ENCODE results near the gene THY1. TPM values are rescaled to one million over a fixed set of nuclear protein-coding genes. Genes with fewer than 3 reads are reported as not detected.

The THY1 gene
- total and polyA plus RNA-seq, 9 of the 15 experiments (the other 6 are each of a cell fraction or from before 2014, with no cell fraction given): 0.07 to 0.40 (median 0.16) TPM; not detected in 5

- peak in 1 of 3 experiments; percentile 6; a peak in 1 of 6 replicates for TF ChIP-seq CTCF (IDR thresholded peaks at IDR 0.05 in 2 of 3, conservative IDR thresholded peaks at IDR 0.05 in 1 of 3; ENCODE audit: insufficient read depth in 2 of 3, low read depth in 1 of 3, low read length in 3 of 3)
Observed at GRCh38 chr11:119371778-119372182, 51.2 kb downstream of the THY1 start (continued).

- no peaks in the 10 kb centered on the region for H3K27me3 ChIP-seq (ENCODE audit: control insufficient read depth in 2 of 2, insufficient read depth in 2 of 2, low read length in 2 of 2)
- POLR2A ChIA-PET: interaction anchor here (0.5 to 1.0 kb wide), 4 partner anchors 9 to 38 kb away, joined by 3 read pairs; no protein-coding TSS in a partner anchor
- in situ Hi-C loops (cut with MboI) (no loop called here), intact Hi-C loops (cut with micrococcal nuclease) (loop anchor here (5.0 kb wide), 1 partner anchor 34 kb away; no protein-coding TSS in a partner anchor)
- peaks cover 3% of the 10 kb centered on the region; the same call in 1 of the 3 replicates for H3K79me2 ChIP-seq (ENCODE audit: control insufficient read depth, insufficient read depth, low read length)
- H3K9me3 ChIP-seq (replicated peaks; ENCODE audit: control insufficient read depth, insufficient read depth, low read depth, low read length): no peaks in the 10 kb centered on the region
- no peak overlapping the region for H2AFZ ChIP-seq (ENCODE audit: low read depth, low read length)
- H3K9ac ChIP-seq (ENCODE audit: insufficient read depth in 1 of 2, low read depth in 2 of 2, low read length in 2 of 2): peak overlapping the region in 1 of 2 experiments; percentile 79; a peak in 1 of 4 replicates
- peaks cover 58 to 68% of the 10 kb centered on the region in 2 experiments for H3K4me1 ChIP-seq (replicated peaks in 1 of 2; ENCODE audit: control insufficient read depth in 2 of 2, insufficient read depth in 2 of 2, low read length in 2 of 2)
- FAIRE-seq (no peak), ATAC-seq (no peak), DNase-seq (ENCODE audit: extremely low read depth in 1 of 4, low spot score in 3 of 4) (no peak)
- BruUV-seq (replicated peaks): no TSS peak
- CTCF ChIA-PET (ENCODE audit: low intra/inter-chr PET ratio): interaction anchor here (5.9 kb wide), 1 partner anchor 15 kb away, joined by 41 read pairs; no protein-coding TSS in a partner anchor
- H3K4me3 ChIP-seq: no peak overlapping the region
- peaks cover 5% of the 10 kb centered on the region; the same call in 1 of the 2 replicates for H4K20me1 ChIP-seq (replicated peaks; ENCODE audit: control insufficient read depth, insufficient read depth, low read length)
- no peaks in the 10 kb centered on the region for H3K9me1 ChIP-seq (ENCODE audit: control insufficient read depth, insufficient read depth, low read length)
- H3K36me3 ChIP-seq (ENCODE audit: control insufficient read depth, insufficient read depth, low read length): peaks cover 20% of the 10 kb centered on the region; the same call in 1 of the 3 replicates
- WGBS (ENCODE audit: insufficient coverage, low coverage, missing lambda C conversion rate): 67% methylated on average over 8 of the region's 8 CpGs
- H3K27ac ChIP-seq (ENCODE audit: extremely low read depth, low read depth, low read length): no peak overlapping the region
- H3K4me2 ChIP-seq (ENCODE audit: insufficient read depth, low read length): no peak overlapping the region
- TF ChIP-seq PCBP2 (IDR thresholded peaks at IDR 0.05; ENCODE audit: low read depth, low read length, poor library complexity, severe bottlenecking) (no peak), ZNF253 (CRISPR knock-in tag; conservative IDR thresholded peaks at IDR 0.05) (no peak), MEF2A (IDR thresholded peaks at IDR 0.05; ENCODE audit: control insufficient read depth, low read depth, low read length) (no peak), ZNF277 (CRISPR knock-in tag; IDR thresholded peaks at IDR 0.05; ENCODE audit: borderline replicate concordance) (no peak), HMG20B (CRISPR knock-in tag; IDR thresholded peaks at IDR 0.05) (no peak), MCM2 (IDR thresholded peaks at IDR 0.05; ENCODE audit: low read depth) (no peak), AFF1 (IDR thresholded peaks at IDR 0.05; ENCODE audit: low read depth in 1 of 2, partially characterized antibody in 2 of 2) (no peak), TRIM28 (IDR thresholded peaks at IDR 0.05) (no peak), ZNF668 (CRISPR knock-in tag; IDR thresholded peaks at IDR 0.05) (no peak)
Observed at GRCh38 chr11:119371067-119371601, 51.8 kb downstream of the THY1 start.
